ENCODE measurements around the gene DNAI1.
A peak's percentile ranks its signal among the peaks of the same experiment; 100 is the strongest.
"Not testable (repeated sequence)": the region's sequence is repeated elsewhere in the genome, so short reads cannot be mapped to it uniquely, and the experiment has no call there.

The DNAI1 gene

GRCh38 chr9:34426347-34427074, 32.1 kb upstream of the DNAI1 start:
- no peak overlapping the region for H3K4me3 ChIP-seq (replicated peaks; ENCODE audit: low read depth, low read length)
- DNase-seq (ENCODE audit: extremely low read depth, low read depth): no peak
- TF ChIP-seq, protein P1, sequence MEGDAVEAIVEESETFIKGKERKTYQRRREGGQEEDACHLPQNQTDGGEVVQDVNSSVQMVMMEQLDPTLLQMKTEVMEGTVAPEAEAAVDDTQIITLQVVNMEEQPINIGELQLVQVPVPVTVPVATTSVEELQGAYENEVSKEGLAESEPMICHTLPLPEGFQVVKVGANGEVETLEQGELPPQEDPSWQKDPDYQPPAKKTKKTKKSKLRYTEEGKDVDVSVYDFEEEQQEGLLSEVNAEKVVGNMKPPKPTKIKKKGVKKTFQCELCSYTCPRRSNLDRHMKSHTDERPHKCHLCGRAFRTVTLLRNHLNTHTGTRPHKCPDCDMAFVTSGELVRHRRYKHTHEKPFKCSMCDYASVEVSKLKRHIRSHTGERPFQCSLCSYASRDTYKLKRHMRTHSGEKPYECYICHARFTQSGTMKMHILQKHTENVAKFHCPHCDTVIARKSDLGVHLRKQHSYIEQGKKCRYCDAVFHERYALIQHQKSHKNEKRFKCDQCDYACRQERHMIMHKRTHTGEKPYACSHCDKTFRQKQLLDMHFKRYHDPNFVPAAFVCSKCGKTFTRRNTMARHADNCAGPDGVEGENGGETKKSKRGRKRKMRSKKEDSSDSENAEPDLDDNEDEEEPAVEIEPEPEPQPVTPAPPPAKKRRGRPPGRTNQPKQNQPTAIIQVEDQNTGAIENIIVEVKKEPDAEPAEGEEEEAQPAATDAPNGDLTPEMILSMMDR (IDR thresholded peaks at IDR 0.05; ENCODE audit: low read depth, low read length, missing control alignments): no peak

GRCh38 chr9:34428325-34428958, 30.2 kb upstream of the DNAI1 start:
- H3K4me3 ChIP-seq (replicated peaks; ENCODE audit: low read depth, low read length): no peak overlapping the region
- no peak for DNase-seq (ENCODE audit: extremely low read depth, low read depth)
- TF ChIP-seq, protein P1 (IDR thresholded peaks at IDR 0.05; ENCODE audit: low read depth, low read length, missing control alignments): no peak

DNA sequence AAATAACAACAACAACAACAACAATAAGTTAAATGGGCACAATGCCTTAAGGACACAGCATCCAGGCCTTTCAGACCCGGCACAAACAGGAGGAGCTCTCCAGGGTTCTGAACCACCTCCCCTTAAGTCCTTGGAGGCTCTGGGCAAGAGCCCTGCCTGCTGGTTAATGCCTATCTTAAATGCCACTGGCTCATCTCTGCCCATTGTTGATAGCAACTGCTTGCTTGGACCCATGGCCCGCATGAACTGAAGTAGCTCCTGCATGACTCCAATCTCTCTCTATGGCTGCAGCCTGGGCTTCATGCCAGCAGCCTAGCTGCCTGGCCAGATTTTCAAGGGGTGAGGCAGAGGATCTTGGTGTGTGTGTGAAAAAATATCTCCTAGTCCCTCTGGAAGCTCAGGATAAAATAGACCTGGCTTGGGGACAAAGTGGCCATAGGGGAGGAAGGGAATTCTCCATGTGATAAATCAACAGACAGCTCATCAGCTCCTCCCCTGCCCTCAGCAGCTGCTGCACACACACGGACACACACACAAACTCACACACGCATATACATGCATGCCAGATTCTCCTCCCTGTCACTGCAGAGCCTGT, 27.7 kb upstream of the DNAI1 start:
- no peak for DNase-seq (ENCODE audit: extremely low read depth, low read depth)
- H3K4me3 ChIP-seq (replicated peaks; ENCODE audit: low read depth, low read length): no peak overlapping the region
- TF ChIP-seq, protein P1 (IDR thresholded peaks at IDR 0.05; ENCODE audit: low read depth, low read length, missing control alignments): no peak

GRCh38 chr9:34431667-34432066, 26.9 kb upstream of the DNAI1 start:
- TF ChIP-seq, protein P1 (IDR thresholded peaks at IDR 0.05; ENCODE audit: low read depth, low read length, missing control alignments): no peak
- no peak overlapping the region for H3K4me3 ChIP-seq (replicated peaks; ENCODE audit: low read depth, low read length)
- DNase-seq (ENCODE audit: extremely low read depth, low read depth): no peak

DNA sequence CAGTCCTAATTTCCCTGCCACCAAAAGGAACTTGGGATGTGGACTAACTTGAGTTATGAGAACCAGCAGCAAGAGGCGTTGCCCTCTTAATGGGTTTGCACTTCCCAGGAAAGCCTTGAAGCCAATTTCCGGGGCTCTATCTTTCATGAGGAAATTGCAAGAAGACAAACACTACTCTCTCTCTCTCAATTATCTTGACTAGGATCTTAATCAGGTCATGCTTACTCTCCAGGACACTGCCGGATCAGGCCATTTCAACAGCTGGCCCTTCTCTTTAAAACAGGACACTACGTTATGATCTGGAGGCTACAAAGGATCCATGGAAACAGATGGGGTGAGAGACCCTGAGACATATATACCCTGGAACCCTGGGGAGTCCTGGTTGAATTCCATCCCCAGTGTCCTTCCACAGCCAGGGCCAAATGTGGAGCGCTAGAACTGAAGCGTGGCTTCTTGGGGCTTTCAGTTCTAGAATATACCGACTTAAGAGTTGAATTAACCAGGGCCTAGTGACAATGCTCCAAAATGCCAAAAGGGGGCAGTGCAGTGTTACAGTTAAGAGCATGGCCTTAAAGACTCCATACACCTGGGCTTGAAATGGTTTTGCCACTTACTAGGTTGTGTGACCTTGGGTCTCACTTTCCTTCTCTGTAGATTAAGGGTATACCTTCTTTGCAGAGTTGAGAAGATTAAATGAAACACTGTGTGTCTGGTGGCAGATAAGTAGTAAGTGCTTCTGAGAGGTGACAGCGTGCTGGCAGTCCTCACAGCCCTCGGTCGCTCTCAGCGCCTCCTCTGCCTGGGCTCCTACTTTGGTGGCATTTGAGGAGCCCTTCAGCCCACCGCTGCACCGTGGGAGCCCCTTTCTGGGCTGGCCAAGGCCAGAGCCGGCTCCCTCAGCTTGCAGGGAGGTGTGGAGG, 21.3 kb upstream of the DNAI1 start:
- TF ChIP-seq, protein P1 (IDR thresholded peaks at IDR 0.05; ENCODE audit: low read depth, low read length, missing control alignments): peak; percentile 78
- peak; percentile 59 for DNase-seq (ENCODE audit: extremely low read depth, low read depth)
- H3K4me3 ChIP-seq (replicated peaks; ENCODE audit: low read depth, low read length): no peak overlapping the region

GRCh38 chr9:34437926-34438307, 20.7 kb upstream of the DNAI1 start:
- H3K4me3 ChIP-seq (replicated peaks; ENCODE audit: low read depth, low read length); DNase-seq (ENCODE audit: extremely low read depth, low read depth): not testable (repeated sequence)

DNA sequence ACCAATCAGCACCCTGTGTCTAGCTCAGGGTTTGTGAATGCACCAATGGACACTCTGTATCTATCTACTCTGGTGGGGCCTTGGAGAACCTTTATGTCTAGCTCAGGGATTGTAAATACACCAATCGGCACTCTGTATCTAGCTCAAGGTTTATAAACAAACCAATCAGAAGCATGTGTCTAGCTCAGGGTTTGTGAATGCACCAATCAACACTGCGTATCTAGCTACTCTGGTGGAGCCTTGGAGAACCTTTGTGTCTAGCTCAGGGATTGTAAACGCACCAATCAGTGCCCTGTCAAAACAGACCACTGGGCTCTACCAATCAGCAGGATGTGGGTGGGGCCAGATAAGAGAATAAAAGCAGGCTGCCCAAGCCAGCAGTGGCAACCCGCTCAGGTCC, 20.1 kb upstream of the DNAI1 start:
- DNase-seq (ENCODE audit: extremely low read depth, low read depth); H3K4me3 ChIP-seq (replicated peaks; ENCODE audit: low read depth, low read length): not testable (repeated sequence)
